Endodermal cell (in vitro differentiated cells): Measurements from ENCODE around the gene NEK8. TPM values are rescaled to one million over a fixed set of nuclear protein-coding genes. Genes with fewer than 3 reads are reported as not detected.

Source experiments
- DNase-seq: peaks from one replicate; pipeline ENCODE4 v3.0.0-alpha.2; 2017
- H3K27ac ChIP-seq: 2 replicates; pipeline ENCODE4 v1.5.1; 2013; ENCODE audit warnings: mild to moderate bottlenecking, low read depth, low read length, moderate library complexity
- H3K27me3 ChIP-seq: 2 replicates; pipeline ENCODE4 v1.6.1; 2013; ENCODE audit warnings: mild to moderate bottlenecking, low read length, moderate library complexity; ENCODE audit not compliant: insufficient read depth, control insufficient read depth, poor library complexity, severe bottlenecking
- H3K36me3 ChIP-seq: 2 replicates; pipeline ENCODE4 v1.7.0; 2013; ENCODE audit warnings: mild to moderate bottlenecking, low read length, moderate library complexity; ENCODE audit not compliant: control insufficient read depth, insufficient read depth
- H3K4me1 ChIP-seq: one replicate; pipeline ENCODE4 v1.7.0; 2013; ENCODE audit warnings: low read length; ENCODE audit not compliant: control insufficient read depth, insufficient read depth
- H3K4me3 ChIP-seq: 2 replicates; pipeline ENCODE4 v1.5.1; 2013; ENCODE audit warnings: mild to moderate bottlenecking, low read length, moderate library complexity
- H3K9ac ChIP-seq: 2 replicates; pipeline ENCODE4 v1.6.1; 2013; ENCODE audit warnings: mild to moderate bottlenecking, low read length, moderate library complexity; ENCODE audit not compliant: poor library complexity, severe bottlenecking; ENCODE audit errors: extremely low read depth
- H3K9me3 ChIP-seq: 2 replicates; pipeline ENCODE4 v1.6.1; 2013; ENCODE audit warnings: mild to moderate bottlenecking, low read length, moderate library complexity; ENCODE audit not compliant: control insufficient read depth
- H3K27ac Mint-ChIP-seq: 2 replicates; pipeline ENCODE4 v1.8.0; 2020; ENCODE audit warnings: mixed read lengths
- H3K27me3 Mint-ChIP-seq: 2 replicates; pipeline ENCODE4 v1.8.0; 2021; ENCODE audit warnings: mild to moderate bottlenecking, mixed read lengths; ENCODE audit not compliant: insufficient read depth
- H3K36me3 Mint-ChIP-seq: 2 replicates; pipeline ENCODE4 v1.8.0; 2020; ENCODE audit warnings: low read depth, mixed read lengths
- H3K4me1 Mint-ChIP-seq: 2 replicates; pipeline ENCODE4 v1.8.0; 2020; ENCODE audit warnings: mixed read lengths
- H3K4me3 Mint-ChIP-seq: 2 replicates; pipeline ENCODE4 v1.8.0; 2020; ENCODE audit warnings: mild to moderate bottlenecking, moderate library complexity, mixed read lengths
- H3K9me3 Mint-ChIP-seq: 2 replicates; pipeline ENCODE4 v1.8.0; 2020; ENCODE audit warnings: mild to moderate bottlenecking, mixed read lengths
- CTCF ChIP-seq: fragments of 200-600 bp; sonication (generic); conservative IDR thresholded peaks from 2 replicates; pipeline ENCODE4 v1.5.0; 2021; ENCODE audit warnings: antibody characterized with exemption, mild to moderate bottlenecking
- WGBS, 2 experiments: methylation state at CpG; one replicate each; pipeline versions ENCODE4 v1.1.5 to v1.1.7; 2013; ENCODE audit warnings: missing lambda C conversion rate in 2 of 2, mixed read lengths in 1 of 2; ENCODE audit not compliant: insufficient coverage in 1 of 2, insufficient read length in 1 of 2; 5-methylcytosine and 5-hydroxymethylcytosine counted together
- total RNA-seq, 2 donors: library from RNA; stranded (reverse); fragmentation: NEBNext Ultra II Directional in 1 of 2; extraction: Animal tissue kit (Norgen Biotek cat#: 25700) in 1 of 2; gene quantifications; 2 replicates in 1 of 2; 3 replicates in 1 of 2; pipeline ENCODE4 v1.2.1, GENCODE V29; 2021

The NEK8 gene
- total RNA-seq, 2 donors from 2014 or later = 11.2 to 15.7 TPM

GRCh38 chr17:28743243-28744103, 14.9 kb downstream of the NEK8 start, which contains the start of gene TRAF4:
TSS of gene TRAF4 (plus strand) at chr17:28744011. CDS start at chr17:28744113, 102 bp downstream.
- TF ChIP-seq CTCF = peak; percentile 27
- H3K27me3 ChIP-seq = no peaks in the 10 kb centered on the region
- H3K27ac ChIP-seq = peak within 1 kb of the TSS; percentile 99
- H3K4me3 ChIP-seq = peak within 1 kb of the TSS; percentile 99
- Mint-ChIP-seq H3K4me3 (peak within 1 kb of the TSS; percentile 93), H3K36me3 (peaks cover 33% of the 10 kb centered on the region), H3K4me1 (peaks cover 9% of the 10 kb centered on the region), H3K27me3 (no peaks in the 10 kb centered on the region), H3K9me3 (no peaks in the 10 kb centered on the region), H3K27ac (peak within 1 kb of the TSS; percentile 99)
- H3K9ac ChIP-seq = peak within 1 kb of the TSS; percentile 100
- no peaks in the 10 kb centered on the region for H3K9me3 ChIP-seq
- 0% methylated on average over 42 to 70 of the region's 70 CpGs for whole genome bisulfite sequencing, 2 experiments
- peak; percentile 97 for DNase-seq
- H3K4me1 ChIP-seq = peaks cover 10% of the 10 kb centered on the region
- H3K36me3 ChIP-seq = peaks cover 33% of the 10 kb centered on the region

- Mint-ChIP-seq H3K9me3 (no peaks in the 10 kb centered on the region), H3K27me3 (no peaks in the 10 kb centered on the region), H3K27ac (peak overlapping the region; percentile 99), H3K4me1 (peaks cover 9% of the 10 kb centered on the region), H3K4me3 (peak overlapping the region; percentile 93), H3K36me3 (peaks cover 34% of the 10 kb centered on the region)
- TF ChIP-seq CTCF = no peak
- peak overlapping the region; percentile 99 for H3K4me3 ChIP-seq
- H3K27ac ChIP-seq = peak overlapping the region; percentile 99
- H3K4me1 ChIP-seq = peaks cover 10% of the 10 kb centered on the region
- DNase-seq = peak; percentile 95
- H3K9me3 ChIP-seq = no peaks in the 10 kb centered on the region
- H3K9ac ChIP-seq = peak overlapping the region; percentile 100
- H3K27me3 ChIP-seq = no peaks in the 10 kb centered on the region
- WGBS, 2 experiments = 0 to 1% methylated on average over 32 to 61 of the region's 61 CpGs
- peaks cover 42% of the 10 kb centered on the region for H3K36me3 ChIP-seq
Observed at GRCh38 chr17:28744104-28744971, 15.8 kb downstream of the NEK8 start.

- peaks cover 45% of the 10 kb centered on the region for H3K36me3 ChIP-seq
- peak overlapping the region; percentile 93 for H3K4me3 Mint-ChIP-seq
- H3K27me3 ChIP-seq = no peaks in the 10 kb centered on the region
- WGBS, 2 experiments = 2% methylated on average over 12 to 30 of the region's 31 CpGs
- H3K27ac ChIP-seq = peak overlapping the region; percentile 99
- H3K9me3 ChIP-seq = no peaks in the 10 kb centered on the region
- H3K4me1 ChIP-seq = peaks cover 12% of the 10 kb centered on the region
- no peak for TF ChIP-seq CTCF
- H3K9me3 Mint-ChIP-seq = no peaks in the 10 kb centered on the region
- H3K4me1 Mint-ChIP-seq = peaks cover 9% of the 10 kb centered on the region
- no peaks in the 10 kb centered on the region for H3K27me3 Mint-ChIP-seq
- H3K4me3 ChIP-seq = peak overlapping the region; percentile 99
- H3K27ac Mint-ChIP-seq = peak overlapping the region; percentile 99
- peak overlapping the region; percentile 100 for H3K9ac ChIP-seq
- H3K36me3 Mint-ChIP-seq = peaks cover 32% of the 10 kb centered on the region
- DNase-seq = peak; percentile 82
Observed at GRCh38 chr17:28744972-28745785, 16.6 kb downstream of the NEK8 start.
